GM12801 (cell line): ENCODE data around the gene PAPSS2.

Experiments used
- TF ChIP-seq, protein P1 (sequence below): IDR thresholded peaks from one replicate; pipeline ENCODE4 v1.5.1; 2011; ENCODE audit warnings: control low read depth; ENCODE audit not compliant: insufficient read length; ENCODE audit errors: extremely low read depth

PAPSS2 gene

DNA sequence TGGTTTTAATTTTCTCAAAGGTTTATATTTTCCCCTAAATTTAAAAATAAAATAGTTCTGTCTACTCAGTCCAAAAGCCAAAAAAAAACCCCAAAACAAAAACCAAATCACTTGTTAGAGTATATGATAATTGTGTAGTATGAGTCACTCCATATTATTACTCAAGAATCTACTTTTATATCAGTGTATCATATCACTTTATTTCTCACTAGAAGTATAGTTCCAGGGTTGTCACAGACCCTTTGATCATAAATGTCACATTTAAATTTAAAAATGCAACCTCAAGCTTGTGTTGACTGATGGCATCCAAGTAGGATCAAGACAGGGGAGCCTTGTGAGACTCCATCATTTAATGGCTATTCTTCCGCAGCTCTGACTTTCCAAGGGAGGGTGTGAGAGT, 61.0 kb downstream of the PAPSS2 start:
- TF ChIP-seq, protein P1, sequence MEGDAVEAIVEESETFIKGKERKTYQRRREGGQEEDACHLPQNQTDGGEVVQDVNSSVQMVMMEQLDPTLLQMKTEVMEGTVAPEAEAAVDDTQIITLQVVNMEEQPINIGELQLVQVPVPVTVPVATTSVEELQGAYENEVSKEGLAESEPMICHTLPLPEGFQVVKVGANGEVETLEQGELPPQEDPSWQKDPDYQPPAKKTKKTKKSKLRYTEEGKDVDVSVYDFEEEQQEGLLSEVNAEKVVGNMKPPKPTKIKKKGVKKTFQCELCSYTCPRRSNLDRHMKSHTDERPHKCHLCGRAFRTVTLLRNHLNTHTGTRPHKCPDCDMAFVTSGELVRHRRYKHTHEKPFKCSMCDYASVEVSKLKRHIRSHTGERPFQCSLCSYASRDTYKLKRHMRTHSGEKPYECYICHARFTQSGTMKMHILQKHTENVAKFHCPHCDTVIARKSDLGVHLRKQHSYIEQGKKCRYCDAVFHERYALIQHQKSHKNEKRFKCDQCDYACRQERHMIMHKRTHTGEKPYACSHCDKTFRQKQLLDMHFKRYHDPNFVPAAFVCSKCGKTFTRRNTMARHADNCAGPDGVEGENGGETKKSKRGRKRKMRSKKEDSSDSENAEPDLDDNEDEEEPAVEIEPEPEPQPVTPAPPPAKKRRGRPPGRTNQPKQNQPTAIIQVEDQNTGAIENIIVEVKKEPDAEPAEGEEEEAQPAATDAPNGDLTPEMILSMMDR = no peak

DNA sequence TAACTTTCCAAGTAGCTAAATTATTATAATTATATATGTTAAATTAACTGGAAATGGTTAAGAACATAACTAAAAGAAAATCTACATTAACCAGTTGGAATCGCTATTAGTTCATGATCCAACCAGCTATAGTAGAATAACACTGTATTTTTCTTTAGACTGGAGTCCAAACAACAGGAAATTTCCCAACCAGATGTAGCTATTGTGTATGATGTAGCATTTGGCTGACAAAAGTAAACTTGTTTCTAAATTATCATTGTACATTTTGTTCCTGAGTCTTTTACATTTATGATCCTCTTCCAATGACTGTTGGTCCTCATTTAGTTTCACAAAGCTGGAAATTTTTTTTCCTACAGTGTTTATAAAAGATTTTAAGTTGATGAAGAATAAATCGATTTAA, 62.1 kb downstream of the PAPSS2 start:
- TF ChIP-seq, protein P1 = no peak

DNA sequence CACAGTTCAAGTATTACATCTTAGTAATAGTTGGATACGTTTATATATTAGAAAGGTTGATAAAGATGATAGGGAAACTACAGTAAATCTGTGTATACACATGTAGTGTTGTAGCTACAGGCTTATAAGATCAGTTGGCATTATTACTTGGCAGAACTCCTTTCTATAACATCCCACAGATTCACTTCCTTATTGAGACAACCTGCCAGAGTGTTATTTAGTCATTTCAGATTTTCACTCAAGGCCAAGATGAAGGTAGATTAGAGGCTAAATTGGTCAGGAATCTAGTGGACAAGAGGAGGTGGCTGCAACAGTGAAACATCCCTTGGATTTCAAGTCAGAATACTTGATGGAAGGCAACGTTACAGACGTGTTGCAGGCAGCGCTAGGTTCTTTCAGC, 63.0 kb downstream of the PAPSS2 start:
- TF ChIP-seq, protein P1 = no peak

DNA sequence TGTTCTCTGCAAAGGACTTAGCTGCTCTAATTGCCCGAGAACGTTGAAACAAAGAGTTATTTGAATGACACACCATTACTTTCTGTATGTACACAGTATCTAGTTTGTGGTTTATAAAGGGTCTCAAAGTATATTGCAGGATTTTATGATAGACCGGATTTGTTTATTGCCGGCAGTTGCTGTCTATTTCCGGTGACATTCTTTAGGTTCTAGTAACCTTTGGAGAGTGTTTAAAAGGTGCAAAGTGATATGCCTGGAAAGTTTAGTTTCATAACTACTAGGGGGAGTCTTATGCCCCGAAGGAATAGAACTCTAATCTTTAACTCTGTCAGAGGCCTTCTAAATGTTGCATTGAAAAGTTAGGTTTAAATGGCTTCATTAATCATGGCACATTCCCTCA, 63.8 kb downstream of the PAPSS2 start:
- TF ChIP-seq, protein P1 = no peak

DNA sequence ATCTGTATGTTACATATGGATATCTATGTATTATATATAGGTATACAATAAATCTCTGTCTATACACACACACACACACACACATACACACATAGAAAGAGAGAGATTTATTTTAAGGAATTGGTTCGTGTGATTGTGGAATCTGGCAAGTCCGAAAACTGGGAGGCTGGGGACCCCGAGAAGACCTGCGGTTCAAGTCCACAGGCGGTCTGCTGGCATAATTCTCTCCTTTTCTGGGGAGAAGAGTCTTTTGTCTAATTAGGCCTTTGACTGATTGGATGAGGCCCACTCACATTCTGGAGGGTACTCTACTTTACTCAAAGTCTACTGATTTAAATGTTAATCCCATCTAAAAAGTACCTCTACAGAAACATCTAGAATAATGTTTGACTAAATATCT, 65.1 kb downstream of the PAPSS2 start:
- TF ChIP-seq, protein P1 = no peak

DNA sequence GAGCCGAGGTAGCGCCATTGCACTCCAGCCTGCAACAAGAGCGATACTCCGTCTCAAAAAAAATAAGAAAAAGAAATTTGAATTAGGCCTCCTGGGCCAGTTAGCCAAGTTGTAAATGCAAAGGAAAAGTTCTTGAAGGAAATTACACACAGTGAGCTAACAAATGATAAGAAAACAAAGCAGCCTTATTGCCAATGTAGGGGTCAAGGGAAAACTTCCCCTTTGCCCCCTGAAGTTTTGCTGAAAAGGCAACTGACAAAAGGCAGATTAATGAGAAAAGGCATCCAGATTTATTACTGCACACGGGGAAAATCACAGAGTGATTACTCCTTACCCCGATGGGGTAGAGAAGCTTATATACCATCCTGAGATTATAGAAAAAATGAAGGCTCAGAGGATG, 70.3 kb downstream of the PAPSS2 start:
- TF ChIP-seq, protein P1 = no peak

DNA sequence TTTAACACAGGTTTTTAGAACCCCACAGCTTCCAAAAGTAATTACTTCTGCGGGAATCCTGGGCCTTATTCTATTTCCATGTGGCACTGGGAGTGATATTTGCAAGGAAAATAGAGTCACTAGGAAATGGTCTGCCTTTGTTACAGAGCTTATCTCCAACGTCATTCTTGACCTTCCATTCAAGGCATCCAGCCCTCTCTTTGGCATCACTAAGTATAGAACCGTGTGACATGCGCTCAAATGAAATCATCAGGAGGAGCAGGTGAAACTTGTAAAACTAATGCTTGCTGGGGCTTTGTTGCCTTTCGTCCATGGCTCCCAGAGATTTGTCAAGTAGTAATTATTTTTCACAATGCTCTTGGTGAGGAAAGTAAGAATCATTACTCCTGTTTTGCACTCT, 73.4 kb downstream of the PAPSS2 start:
- TF ChIP-seq, protein P1 = no peak
